Measurements from ENCODE around the gene ZCCHC8.

DNA sequence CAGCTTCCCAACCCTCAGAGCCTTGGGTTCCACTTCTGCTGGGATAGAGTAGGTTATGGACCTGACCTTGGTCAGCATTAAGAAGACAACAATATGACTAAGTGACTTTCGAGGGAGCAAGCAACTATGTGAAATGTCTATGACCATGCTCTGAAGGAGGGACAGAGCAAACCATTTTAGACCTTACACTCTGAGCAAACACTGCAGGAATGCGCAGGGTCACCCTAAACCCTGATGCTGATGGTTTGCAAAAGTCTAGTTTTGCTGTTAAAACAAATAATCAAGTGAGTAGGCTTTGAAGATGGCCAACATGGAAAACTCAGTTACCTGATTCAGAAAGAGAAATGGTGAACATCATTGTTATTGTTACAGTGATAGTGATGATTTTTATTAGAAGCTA is 8.7 kb downstream of the ZCCHC8 start:
- TF ChIP-seq, protein P1, sequence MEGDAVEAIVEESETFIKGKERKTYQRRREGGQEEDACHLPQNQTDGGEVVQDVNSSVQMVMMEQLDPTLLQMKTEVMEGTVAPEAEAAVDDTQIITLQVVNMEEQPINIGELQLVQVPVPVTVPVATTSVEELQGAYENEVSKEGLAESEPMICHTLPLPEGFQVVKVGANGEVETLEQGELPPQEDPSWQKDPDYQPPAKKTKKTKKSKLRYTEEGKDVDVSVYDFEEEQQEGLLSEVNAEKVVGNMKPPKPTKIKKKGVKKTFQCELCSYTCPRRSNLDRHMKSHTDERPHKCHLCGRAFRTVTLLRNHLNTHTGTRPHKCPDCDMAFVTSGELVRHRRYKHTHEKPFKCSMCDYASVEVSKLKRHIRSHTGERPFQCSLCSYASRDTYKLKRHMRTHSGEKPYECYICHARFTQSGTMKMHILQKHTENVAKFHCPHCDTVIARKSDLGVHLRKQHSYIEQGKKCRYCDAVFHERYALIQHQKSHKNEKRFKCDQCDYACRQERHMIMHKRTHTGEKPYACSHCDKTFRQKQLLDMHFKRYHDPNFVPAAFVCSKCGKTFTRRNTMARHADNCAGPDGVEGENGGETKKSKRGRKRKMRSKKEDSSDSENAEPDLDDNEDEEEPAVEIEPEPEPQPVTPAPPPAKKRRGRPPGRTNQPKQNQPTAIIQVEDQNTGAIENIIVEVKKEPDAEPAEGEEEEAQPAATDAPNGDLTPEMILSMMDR (IDR thresholded peaks at IDR 0.05): no peak
- TF ChIP-seq POLR2A (IDR thresholded peaks at IDR 0.05): no peak

Data from testis (tissue), 2 donors.